Ovary (tissue), 10 donors: ENCODE data around the gene PERCC1. TPM values are rescaled to one million over a fixed set of nuclear protein-coding genes. Genes with fewer than 3 reads are reported as not detected.

Experiments used
- DNase-seq, 5 donors: peaks; one replicate each; pipeline ENCODE4 v3.0.0-alpha.2; 2019 to 2020
- H3K27ac ChIP-seq, 2 donors: fragments of 200-600 bp; one replicate each; pipeline versions ENCODE4 v1.5.1 to v1.8.0; 2019 to 2022
- H3K27me3 ChIP-seq: fragments of 200-600 bp; one replicate; pipeline ENCODE4 v1.8.0; 2022
- H3K36me3 ChIP-seq: fragments of 200-600 bp; sonication (generic); one replicate; pipeline ENCODE4 v1.5.1; 2019
- H3K4me1 ChIP-seq: one replicate; pipeline ENCODE4 v1.8.1; 2013; ENCODE audit warnings: mild to moderate bottlenecking, moderate library complexity; ENCODE audit not compliant: insufficient read depth
- H3K4me3 ChIP-seq: fragments of 200-600 bp; sonication (generic); one replicate; pipeline ENCODE4 v1.5.1; 2017
- H3K9me3 ChIP-seq, 2 donors: fragments of 200-600 bp in 1 of 2; sonication (generic) in 1 of 2; one replicate each; pipeline versions ENCODE4 v1.5.1 to v1.8.1; 2013 to 2019; ENCODE audit warnings: mild to moderate bottlenecking in 1 of 2, moderate library complexity in 1 of 2
- CTCF ChIP-seq, 3 donors: fragments of 450-650 bp in 2 of 3; fragments of 200-600 bp in 1 of 3; IDR thresholded peaks; one replicate each; pipeline versions ENCODE4 v1.5.1 to v1.8.0; 2016 to 2022; ENCODE audit warnings: antibody characterized with exemption in 3 of 3, mild to moderate bottlenecking in 1 of 3
- EP300 ChIP-seq: sonication (generic); formaldehyde crosslinking; IDR thresholded peaks from one replicate; pipeline ENCODE4 v1.6.1; 2017; ENCODE audit warnings: antibody characterized with exemption
- POLR2A ChIP-seq: fragments of 450-650 bp; IDR thresholded peaks from one replicate; pipeline ENCODE4 v1.6.1; 2017; ENCODE audit warnings: antibody characterized with exemption, mild to moderate bottlenecking, moderate library complexity
- WGBS, 3 donors: extraction: QIAGEN DNeasy Blood & Tissue Kit in 1 of 3; methylation state at CpG; one replicate each; pipeline versions ENCODE4 v1.1.5 to v1.1.7; 2013 to 2017; 5-methylcytosine and 5-hydroxymethylcytosine counted together
- intact Hi-C, 4 donors: fragments of 100-400 bp; cut with DNase I; formaldehyde crosslinking; loops; one replicate each; pipeline versions ENCODE4 v1.11.0 to v1.15.1; 2022 to 2023
- long read RNA-seq, 3 donors: library from polyadenylated mRNA in 2 of 3; unstranded in 2 of 3; transcript quantifications; one replicate each; pipeline ENCODE4 v2.0.0 and lab custom pipeline, GENCODE V29; 2021 to 2026
- polyA plus RNA-seq, 2 donors: library from polyadenylated mRNA; stranded (reverse); fragments of 200-250 nt in 1 of 2; fragments of 350-450 nt in 1 of 2; fragmentation: Illumina TruSeq in 1 of 2; extraction: RNeasy Lipid Tissue Mini Kit (QIAGEN cat#74804) in 1 of 2; gene quantifications; one replicate each; pipeline ENCODE4 v1.2.3, GENCODE V29; 2013 to 2014
- total RNA-seq, 7 donors: library from RNA; depleted of rRNA in 2 of 7; stranded (reverse); fragments of >200 nt in 2 of 7; fragmentation: NEBNext Ultra II Directional in 3 of 7; extraction: Animal tissue kit (Norgen Biotek cat#: 25700) in 3 of 7; gene quantifications; one replicate each; pipeline versions ENCODE4 v1.1.0 to v1.2.4, GENCODE V29; 2016 to 2023
- donor health status: DM: no; HTN: no; CAD: no; lungs with moderate emphysema.
- donor health status: DM: no; HTN: no; CAD: no.
- donor health status: Bipolar disorder and iron deficiency.
- donor health status: DM: yes; HTN: yes; CAD: no.
- donor health status: DM: no; HTN: no; CAD: no.
- donor health status: DM: yes; HTN: yes; CAD: no.

The PERCC1 gene
- total RNA-seq: under 1 TPM in 1 of 7 donors, not detected in 6; 0.62 TPM
- polyA plus RNA-seq: under 1 TPM in 1 of 2 donors, not detected in 1; 0.08 TPM
- long read RNA-seq, donor 1: 0 reads
- long read RNA-seq, donor 2: 0 reads
- long read RNA-seq, donor 3: 0 reads

- no peak within 1 kb of the TSS for H3K27ac ChIP-seq
- intact Hi-C loops: no loop called here
- no peak within 1 kb of the TSS for H3K4me3 ChIP-seq
- no peaks in the 10 kb centered on the region for H3K27me3 ChIP-seq
- no peaks in the 10 kb centered on the region for H3K36me3 ChIP-seq
- WGBS, 3 donors: 47 to 51% (median 49%) methylated on average over 29 to 35 of the region's 35 CpGs
- no peaks in the 10 kb centered on the region for H3K9me3 ChIP-seq
- TF ChIP-seq CTCF (IDR thresholded peaks at IDR 0.05) (no peak), EP300 (no peak), POLR2A (no peak)
- no peak for DNase-seq
- H3K4me1 ChIP-seq: no peaks in the 10 kb centered on the region
These were observed at the start of gene PERCC1 for GRCh38 chr16:1430759-1431496. Gene PERCC1 (plus strand): TSS chr16:1431078. CDS start chr16:1432594, 1,516 bp downstream.

DNA sequence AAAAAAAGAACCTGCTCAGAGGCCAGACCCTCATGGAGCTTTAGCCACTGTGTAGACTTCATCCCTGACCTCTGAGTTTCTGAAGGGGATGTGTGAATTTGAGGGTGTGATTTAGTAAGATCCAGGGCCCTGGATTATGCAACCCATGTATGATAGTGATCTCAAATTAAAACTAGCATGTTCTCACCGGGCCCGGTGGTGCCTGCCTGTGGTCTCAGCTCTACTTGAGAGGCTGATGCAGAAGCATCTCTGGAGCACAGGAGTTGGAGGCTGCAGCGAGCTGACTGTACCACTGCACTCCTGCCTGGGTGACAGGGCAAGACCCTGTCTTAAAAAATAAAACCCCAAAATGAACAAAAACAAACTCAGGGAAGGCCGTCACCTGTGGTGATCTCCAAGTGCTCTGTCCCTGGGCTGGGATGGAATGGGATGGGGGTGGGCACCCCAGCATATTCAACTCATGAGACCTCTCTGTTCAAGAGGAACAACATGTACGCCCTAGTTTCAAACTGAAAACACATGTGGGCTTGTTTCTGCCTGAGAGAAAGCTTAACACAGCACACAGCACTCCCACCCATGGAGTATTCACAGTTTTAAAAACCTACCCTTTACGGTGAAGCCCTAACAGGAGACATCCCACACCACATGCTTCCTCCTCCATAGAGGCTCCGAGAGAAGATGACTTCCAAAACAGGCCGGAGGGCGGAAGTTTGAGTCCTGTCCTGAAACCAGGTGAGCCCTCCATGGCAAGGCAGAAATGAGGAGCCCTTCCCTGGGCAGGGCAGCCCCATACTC is 49.1 kb upstream of the PERCC1 start:
- H3K4me3 ChIP-seq: no peak overlapping the region
- no peaks in the 10 kb centered on the region for H3K9me3 ChIP-seq
- no peaks in the 10 kb centered on the region for H3K36me3 ChIP-seq
- intact Hi-C loops: no loop called here
- H3K27ac ChIP-seq: no peak overlapping the region
- DNase-seq: no peak
- H3K4me1 ChIP-seq: peaks cover 5% of the 10 kb centered on the region
- H3K27me3 ChIP-seq: no peaks in the 10 kb centered on the region
- TF ChIP-seq EP300: no peak
- TF ChIP-seq POLR2A: no peak
- no peak for TF ChIP-seq CTCF (IDR thresholded peaks at IDR 0.05)
- WGBS, 3 donors: 84 to 91% (median 90%) methylated on average over 9 of the region's 9 CpGs

GRCh38 chr16:1383556-1383955 is 47.3 kb upstream of the PERCC1 start:
- H3K4me3 ChIP-seq: no peak overlapping the region
- H3K9me3 ChIP-seq: no peaks in the 10 kb centered on the region
- H3K27ac ChIP-seq: no peak overlapping the region
- H3K4me1 ChIP-seq: peaks cover 5% of the 10 kb centered on the region
- no peaks in the 10 kb centered on the region for H3K27me3 ChIP-seq
- H3K36me3 ChIP-seq: no peaks in the 10 kb centered on the region
- TF ChIP-seq POLR2A: no peak
- no peak for TF ChIP-seq CTCF (IDR thresholded peaks at IDR 0.05)
- no peak for TF ChIP-seq EP300
- no peak for DNase-seq
- intact Hi-C loops: no loop called here
- 84 to 96% (median 86%) methylated on average over 16 to 18 of the region's 18 CpGs for WGBS, 3 donors

- 91 to 93% (median 91%) methylated on average over 39 of the region's 39 CpGs for WGBS, 3 donors
- H3K4me1 ChIP-seq: no peaks in the 10 kb centered on the region
- intact Hi-C loops: no loop called here
These were observed 45.6 kb upstream of the PERCC1 start for GRCh38 chr16:1385232-1385631.

More at GRCh38 chr16:1385232-1385631, 45.6 kb upstream of the PERCC1 start:
- no peak for DNase-seq
- H3K27me3 ChIP-seq: no peaks in the 10 kb centered on the region
- H3K36me3 ChIP-seq: no peaks in the 10 kb centered on the region
- no peaks in the 10 kb centered on the region for H3K9me3 ChIP-seq
- no peak overlapping the region for H3K27ac ChIP-seq
- H3K4me3 ChIP-seq: no peak overlapping the region
- TF ChIP-seq POLR2A (no peak), EP300 (no peak), CTCF (IDR thresholded peaks at IDR 0.05) (no peak)
